ENCODE measurements around the gene JKAMP.

DNA sequence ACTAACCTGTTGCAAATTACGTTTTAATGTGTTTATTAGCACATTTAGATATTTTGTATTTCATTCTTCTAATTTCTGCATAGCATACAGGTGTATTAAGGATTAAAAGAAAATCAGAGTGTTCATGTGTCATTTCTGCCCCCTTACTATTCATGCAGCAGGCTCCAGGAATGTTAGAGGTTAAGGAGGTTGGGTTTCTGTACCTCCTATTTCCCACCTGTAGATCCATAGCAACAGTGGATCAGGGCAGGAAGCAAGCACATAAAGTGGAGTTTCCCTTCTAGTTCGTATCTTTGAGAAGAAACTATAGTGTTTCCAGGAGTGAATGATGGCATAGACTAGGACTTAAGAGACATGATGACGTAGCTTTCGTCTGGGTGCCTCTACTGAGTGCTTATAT is 18.9 kb downstream of the JKAMP start:
- TF ChIP-seq, protein P1, sequence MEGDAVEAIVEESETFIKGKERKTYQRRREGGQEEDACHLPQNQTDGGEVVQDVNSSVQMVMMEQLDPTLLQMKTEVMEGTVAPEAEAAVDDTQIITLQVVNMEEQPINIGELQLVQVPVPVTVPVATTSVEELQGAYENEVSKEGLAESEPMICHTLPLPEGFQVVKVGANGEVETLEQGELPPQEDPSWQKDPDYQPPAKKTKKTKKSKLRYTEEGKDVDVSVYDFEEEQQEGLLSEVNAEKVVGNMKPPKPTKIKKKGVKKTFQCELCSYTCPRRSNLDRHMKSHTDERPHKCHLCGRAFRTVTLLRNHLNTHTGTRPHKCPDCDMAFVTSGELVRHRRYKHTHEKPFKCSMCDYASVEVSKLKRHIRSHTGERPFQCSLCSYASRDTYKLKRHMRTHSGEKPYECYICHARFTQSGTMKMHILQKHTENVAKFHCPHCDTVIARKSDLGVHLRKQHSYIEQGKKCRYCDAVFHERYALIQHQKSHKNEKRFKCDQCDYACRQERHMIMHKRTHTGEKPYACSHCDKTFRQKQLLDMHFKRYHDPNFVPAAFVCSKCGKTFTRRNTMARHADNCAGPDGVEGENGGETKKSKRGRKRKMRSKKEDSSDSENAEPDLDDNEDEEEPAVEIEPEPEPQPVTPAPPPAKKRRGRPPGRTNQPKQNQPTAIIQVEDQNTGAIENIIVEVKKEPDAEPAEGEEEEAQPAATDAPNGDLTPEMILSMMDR (IDR thresholded peaks at IDR 0.05; ENCODE audit: low read length) = no peak
- no peak for TF ChIP-seq EZH2 (optimal IDR thresholded peaks at IDR 0.05; ENCODE audit: low read depth, low read length)
